Stimulated activated CD4-positive, alpha-beta T cell treated with anti-CD3 and anti-CD28 coated beads, Interleukin-1b, Interleukin-23, amount 100 ng/mL, for 24 hours (primary cell): ENCODE results near the gene MTNR1A.
"Not testable (repeated sequence)": the region's sequence is repeated elsewhere in the genome, so short reads cannot be mapped to it uniquely, and the experiment has no call there.

Experiments
- DNase-seq, 4 experiments: peaks; one replicate each; pipeline ENCODE4 v3.0.0-alpha.2; 2020; ENCODE audit warnings: low read depth in 4 of 4, low spot score in 1 of 4

MTNR1A gene

DNA sequence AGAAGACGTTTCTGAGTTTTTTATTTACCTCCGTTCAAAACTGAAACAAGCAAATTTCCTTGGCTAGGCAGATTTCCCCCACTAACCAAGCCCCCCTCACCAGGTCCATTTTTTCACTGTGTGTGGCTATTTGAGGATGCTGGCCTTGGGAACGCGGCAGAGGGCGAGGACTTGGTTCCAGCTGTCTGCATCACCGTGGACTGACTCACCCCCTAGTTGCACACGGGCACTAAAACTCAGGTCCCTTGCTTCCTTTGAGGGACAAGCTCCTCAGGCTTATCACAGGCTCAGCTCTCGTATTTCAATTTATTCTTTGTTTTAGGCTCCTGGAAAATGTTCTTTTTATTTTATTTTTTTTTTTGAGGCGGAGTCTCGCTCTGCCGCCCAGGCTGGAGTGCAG is 8.4 kb upstream of the MTNR1A start:
- no peak for DNase-seq

DNA sequence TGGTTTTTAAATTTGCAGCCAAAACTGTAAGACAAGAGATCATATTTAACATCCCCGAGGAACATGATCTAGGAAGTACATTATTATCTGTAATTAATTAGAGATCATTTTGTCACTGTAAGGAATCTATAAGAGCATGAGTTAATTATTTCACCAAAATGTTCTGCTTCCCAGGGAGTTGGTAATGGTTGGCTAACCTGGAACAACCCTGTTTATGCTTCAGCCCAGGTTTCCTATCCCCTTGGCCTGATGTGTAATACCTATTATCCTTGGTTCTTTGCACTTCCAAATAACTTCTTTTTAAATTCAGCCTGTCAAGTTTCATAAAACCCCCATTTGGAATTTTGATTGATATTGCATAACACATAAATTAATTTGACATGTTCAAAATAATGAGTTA is 6.4 kb upstream of the MTNR1A start:
- DNase-seq = no peak

GRCh38 chr4:186560647-186561046 is 5.3 kb upstream of the MTNR1A start:
- no peak for DNase-seq

- no peak for DNase-seq
Measured at GRCh38 chr4:186557486-186557885, 2.1 kb upstream of the MTNR1A start.

GRCh38 chr4:186557061-186557460 is 1.7 kb upstream of the MTNR1A start:
- no peak for DNase-seq

DNA sequence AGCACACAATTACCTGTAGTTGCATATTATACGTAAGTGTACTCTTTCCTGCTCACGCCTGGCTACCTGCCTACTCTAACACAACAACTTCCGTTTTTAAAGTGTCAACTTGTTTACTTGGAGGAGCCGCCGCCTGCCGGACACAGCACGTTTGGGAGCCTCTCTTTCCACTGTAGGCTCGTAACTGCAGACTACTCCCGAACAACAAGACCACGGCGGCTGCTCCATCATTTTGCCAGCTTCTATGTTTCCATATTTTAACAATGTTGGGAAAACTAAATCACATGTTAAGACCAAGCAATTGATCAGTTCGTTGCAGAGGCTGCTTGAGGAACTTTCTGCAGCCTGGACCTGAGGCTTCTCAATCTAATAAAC is 841 bp downstream of the MTNR1A start:
- no peak for DNase-seq

DNA sequence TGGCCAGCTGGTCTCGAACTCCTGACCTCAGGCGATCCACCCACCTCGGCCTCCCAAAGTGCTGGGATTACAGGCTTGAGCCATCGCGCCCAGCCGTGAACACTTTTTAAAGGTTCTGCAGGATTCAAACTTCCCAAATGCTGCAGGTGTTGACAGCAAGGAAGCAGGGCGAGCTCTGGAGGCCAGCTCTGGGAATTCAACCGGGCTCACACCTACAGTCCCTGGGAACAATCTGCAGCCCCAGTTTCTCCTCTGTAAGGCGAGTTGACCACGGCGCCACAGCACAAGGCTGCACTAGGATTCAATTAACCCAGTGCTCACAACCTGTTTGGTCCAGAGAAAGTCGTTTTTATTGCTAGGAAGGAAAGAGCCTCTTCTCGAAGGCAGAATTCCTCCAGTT is 1.6 kb downstream of the MTNR1A start:
- DNase-seq = no peak

DNA sequence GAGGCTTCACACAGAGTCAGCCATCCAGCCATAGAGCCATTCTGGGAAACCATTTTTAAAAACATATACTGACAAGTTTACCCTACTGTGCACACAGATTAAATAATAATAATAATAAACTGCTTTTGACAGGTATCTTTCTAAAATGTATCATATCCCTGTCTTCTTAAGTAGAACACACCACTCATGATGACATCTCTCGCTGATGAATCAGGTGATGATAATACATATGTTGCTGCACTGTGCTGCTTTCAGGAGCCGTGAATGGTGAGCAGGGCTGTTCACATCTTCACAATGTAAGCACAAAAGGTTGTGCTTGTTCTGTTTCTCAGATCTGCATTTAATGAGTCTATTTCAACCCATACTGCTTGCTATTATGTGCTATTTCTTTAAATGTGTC is 3.5 kb downstream of the MTNR1A start:
- no peak for DNase-seq

DNA sequence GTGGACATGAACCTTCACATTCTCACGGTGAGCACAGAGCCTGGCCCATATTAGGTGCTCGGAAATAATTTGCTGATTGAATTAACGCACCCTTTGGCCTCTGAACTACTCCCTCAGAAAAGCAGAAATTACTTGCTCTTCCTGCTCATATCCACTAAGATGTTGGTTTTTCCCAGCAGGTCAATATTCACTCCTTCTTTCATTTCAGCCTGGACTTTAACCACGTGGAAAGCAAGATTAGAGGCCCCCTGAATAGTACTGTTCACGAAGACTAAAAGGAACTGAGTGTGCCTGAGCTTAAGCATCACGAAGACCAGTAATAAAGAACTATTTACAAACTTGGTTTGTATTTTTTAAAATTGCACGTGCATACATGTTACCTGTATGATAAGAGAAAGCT is 9.9 kb downstream of the MTNR1A start:
- DNase-seq = no peak

DNA sequence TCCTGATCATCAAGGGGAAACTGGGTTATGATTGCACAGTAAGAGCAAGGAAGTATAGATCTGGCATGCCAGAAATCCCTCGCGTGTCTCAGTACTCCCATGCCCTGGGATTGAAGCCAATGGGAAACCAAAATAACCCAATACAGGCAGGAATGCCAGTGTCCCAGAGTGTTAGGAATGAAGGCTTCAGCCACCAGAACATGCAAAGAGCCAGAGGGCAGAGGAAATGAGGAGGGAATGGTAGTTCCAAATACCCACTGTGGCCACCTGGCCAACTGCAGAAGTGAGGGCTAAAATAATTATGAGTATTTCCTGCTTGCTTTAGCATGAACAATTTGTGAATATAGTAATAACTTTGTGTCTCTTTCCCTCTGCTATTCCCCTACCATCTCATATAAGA is 12.2 kb downstream of the MTNR1A start:
- DNase-seq = no peak

GRCh38 chr4:186541801-186542200 is 13.6 kb downstream of the MTNR1A start:
- no peak for DNase-seq

- DNase-seq = no peak
Measured at GRCh38 chr4:186537843-186538521, 17.4 kb downstream of the MTNR1A start.

GRCh38 chr4:186536285-186536684 is 19.1 kb downstream of the MTNR1A start:
- DNase-seq = no peak

- no peak for DNase-seq
Measured at GRCh38 chr4:186534056-186534455, 21.3 kb downstream of the MTNR1A start.

- not testable (repeated sequence) for DNase-seq
Measured at GRCh38 chr4:186523927-186524326, 31.4 kb downstream of the MTNR1A start.

DNA sequence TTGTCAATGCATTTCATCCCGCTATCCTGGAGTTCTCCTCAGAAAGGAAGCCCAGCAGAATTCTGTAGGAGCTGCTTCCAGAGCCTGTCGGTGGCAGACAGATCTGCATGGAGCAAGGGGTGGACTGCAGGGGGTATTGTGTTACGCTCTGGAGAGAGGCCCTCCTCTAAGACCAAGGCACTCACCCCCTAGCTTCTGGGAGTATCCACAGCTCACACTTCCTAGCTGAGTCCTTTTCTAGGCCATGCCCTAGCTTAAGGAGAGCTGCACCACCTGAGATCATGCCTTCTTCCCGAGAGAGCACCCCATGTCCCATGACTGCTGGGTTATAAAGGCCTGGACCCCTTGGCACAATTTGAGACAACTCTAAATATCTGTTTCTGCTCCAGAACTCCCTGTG is 39.1 kb downstream of the MTNR1A start:
- DNase-seq = no peak

GRCh38 chr4:186514271-186514950 is 41.0 kb downstream of the MTNR1A start:
- DNase-seq = no peak

DNA sequence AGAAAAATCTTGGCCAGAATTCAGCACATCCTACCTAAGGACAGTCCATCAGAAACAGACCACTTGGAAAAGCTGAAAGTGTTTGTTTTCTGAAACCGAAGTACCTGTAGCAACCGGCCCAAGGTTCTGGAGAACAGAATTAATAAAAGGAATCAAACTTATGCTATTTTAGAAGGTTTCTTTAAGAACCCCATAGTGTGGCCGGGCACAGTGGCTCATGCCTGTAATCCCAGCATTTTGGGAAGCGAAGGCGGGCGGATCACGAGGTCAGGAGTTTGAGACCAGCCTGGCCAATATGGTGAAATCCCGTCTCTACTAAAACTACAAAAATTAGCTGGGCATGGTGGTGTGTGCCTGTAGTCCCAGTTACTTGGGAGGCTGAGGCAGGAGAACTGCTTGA is 50.6 kb downstream of the MTNR1A start:
- DNase-seq = not testable (repeated sequence)

- DNase-seq = no peak
Measured at GRCh38 chr4:186502231-186502630, 53.1 kb downstream of the MTNR1A start.

GRCh38 chr4:186501554-186501953 is 53.8 kb downstream of the MTNR1A start:
- DNase-seq = no peak

GRCh38 chr4:186500721-186501304 is 54.6 kb downstream of the MTNR1A start:
- no peak for DNase-seq

GRCh38 chr4:186499467-186499866 is 55.9 kb downstream of the MTNR1A start:
- no peak for DNase-seq

GRCh38 chr4:186497043-186497442 is 58.3 kb downstream of the MTNR1A start:
- no peak for DNase-seq
